HG03575 (cell line): ENCODE results near the gene SLC6A1.

Experiments used
- ATAC-seq: cut with Tn5 transposase; IDR thresholded peaks from one replicate; pipeline ENCODE4 v1.9.1; 2021; ENCODE audit not compliant: unreplicated experiment, insufficient number of reproducible peaks, low FRiP score; ENCODE audit errors: extremely low read depth

Gene SLC6A1

DNA sequence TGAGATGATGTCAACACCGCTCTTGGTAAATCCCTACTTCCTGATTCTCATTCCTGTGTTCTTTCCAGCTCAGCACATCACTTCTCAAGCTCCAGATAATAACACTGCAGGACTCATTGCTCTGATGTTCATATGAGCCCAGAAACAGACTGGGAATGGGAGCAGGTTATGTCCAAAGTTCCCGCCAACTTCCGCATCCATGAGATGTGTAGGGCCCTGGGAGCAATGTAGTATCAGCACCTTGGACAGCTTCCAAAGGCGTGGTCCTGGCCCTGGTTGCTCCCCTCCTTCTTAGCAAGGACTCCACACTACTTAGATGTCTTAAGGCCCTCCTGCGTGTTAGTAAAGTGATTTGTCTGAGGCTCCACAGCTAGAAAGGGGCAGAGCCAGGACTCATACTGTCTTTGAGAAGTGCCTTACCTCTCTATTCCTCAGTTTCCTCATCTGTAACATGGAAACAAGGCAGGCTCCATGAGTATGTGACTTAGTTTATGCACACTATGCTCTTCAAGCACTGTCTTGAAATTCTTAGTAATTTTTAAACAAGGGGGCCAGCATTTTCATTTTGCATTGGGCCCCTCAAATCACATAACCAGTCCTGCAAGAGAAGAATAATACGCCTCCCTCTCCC lies 27.9 kb upstream of the SLC6A1 start:
- ATAC-seq, result no peak

DNA sequence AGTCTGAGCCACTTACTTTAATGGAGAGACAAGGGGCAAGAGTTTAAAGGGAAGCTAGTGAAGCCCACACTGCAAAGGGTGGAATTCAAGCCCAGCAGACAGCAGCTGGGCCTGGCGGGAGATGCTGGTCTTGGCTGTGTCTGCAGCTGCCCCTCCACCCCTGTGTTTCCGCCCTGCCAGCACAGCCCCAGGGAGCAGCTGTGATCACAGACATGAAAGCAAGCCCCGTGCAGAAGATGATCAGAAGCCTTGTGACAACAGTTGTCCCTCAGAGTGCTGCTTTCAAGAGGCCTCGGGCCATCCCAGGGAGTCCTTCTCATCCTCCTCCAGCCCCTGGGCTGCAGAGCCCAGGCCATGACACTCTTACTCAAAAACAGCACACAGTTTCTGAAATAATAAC lies 24.1 kb upstream of the SLC6A1 start:
- ATAC-seq, result no peak

DNA sequence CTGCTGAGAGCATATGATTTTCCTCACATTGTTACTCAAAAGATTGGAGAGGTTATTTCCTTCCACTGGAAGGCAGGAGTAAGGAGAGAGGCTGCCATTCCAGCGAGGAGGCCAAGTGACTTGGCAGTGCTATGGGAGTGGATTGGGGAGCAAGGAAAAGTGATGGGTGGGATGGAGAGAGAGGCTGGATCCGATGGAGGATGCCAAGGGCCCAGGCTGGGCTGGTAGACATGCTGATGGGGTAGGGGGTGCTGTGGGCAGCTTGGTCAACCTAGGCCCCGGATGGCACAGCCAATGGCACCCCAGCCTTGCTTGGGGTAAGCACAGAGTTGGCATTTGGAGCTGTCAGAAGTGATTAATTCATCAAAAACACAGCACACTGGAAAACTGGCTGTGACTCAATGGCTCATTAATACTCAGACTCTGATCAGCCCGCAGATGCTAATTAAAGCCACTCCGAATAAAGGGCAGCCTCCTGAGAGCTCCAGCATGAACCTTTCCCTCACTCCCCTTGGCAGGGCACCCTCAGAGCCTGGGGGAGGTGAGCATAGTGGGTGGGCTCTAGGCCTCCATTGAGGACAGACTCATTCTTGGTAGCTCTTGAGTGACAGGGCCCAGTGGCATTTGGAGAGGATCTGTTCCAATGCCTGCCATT lies 22.1 kb upstream of the SLC6A1 start:
- ATAC-seq, result no peak

GRCh38 chr3:10972072-10972782 lies 20.3 kb upstream of the SLC6A1 start:
- ATAC-seq, result no peak

DNA sequence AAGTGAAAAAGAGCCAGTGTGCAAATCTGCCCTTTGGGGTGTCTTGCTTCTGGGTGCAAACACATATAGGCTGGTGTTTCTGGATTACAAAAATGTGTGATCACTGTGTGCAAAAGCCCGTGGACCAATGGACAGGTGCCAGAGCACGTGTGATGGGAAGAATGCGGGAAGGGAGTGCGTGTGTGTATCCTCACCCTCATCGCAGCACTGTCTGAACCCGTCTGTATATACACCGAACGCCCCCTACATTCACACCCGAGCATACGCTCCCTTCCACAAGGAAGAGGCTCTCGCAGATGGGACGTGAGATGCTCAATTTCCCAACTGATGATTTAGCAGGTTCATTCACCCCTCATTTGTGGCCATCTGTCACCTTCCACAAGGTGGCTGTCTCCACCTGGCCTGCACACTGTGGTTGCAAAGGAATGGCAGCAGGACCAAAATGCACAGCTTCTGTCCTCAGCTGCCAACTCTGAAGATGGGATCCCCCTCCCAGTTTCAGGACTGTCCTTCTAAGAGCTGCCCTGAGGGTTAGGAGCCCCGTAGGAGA lies 19.4 kb upstream of the SLC6A1 start:
- no peak for ATAC-seq

- no peak for ATAC-seq
Measured at GRCh38 chr3:10974131-10974530, 18.4 kb upstream of the SLC6A1 start.

GRCh38 chr3:10974746-10975375 lies 17.7 kb upstream of the SLC6A1 start:
- ATAC-seq, result no peak

DNA sequence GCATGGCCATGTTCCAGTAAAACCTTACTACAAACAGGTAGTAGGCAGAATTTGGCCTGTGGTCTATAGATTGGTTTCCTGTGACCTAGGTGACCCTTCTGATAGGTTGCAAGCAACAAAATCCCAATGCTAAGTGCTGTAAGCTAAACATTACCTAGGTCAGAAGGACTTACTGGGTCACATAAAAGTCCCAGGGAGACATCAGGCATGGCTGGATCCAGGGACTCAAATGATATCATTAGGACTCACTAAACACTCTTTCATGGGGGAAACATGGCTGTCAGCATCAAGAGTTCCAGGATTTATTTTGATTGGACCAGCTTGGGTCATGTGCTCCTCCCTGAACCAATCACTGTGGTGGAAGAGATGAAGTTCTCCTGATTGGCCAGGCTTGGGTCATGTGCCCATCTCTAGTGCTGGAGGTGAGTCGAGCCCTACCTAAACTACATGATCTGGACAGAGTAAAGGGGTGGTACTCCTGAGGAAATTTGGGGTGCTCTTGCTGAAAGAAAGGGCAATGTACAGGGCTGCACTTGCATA lies 16.8 kb upstream of the SLC6A1 start:
- ATAC-seq, result no peak

DNA sequence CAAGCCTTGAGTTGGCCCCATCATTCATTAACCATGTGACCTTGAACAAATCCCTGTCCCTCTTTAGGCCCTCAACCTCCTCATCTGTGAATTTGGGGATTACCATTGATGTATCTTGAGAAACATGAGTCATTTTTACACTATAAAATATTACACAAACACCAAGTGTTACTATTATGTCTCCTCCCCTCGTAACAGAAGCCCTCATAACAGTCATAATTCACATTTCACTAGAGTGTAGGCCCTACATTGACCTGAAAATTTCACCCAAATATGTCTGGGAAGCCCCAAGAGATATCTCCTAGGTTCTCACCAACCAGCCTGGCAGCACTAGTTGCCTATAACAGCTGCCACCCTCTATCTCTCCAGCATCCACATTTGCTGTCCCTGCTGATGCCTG lies 15.8 kb upstream of the SLC6A1 start:
- no peak for ATAC-seq

GRCh38 chr3:10977892-10978510 lies 14.5 kb upstream of the SLC6A1 start:
- ATAC-seq, result no peak

DNA sequence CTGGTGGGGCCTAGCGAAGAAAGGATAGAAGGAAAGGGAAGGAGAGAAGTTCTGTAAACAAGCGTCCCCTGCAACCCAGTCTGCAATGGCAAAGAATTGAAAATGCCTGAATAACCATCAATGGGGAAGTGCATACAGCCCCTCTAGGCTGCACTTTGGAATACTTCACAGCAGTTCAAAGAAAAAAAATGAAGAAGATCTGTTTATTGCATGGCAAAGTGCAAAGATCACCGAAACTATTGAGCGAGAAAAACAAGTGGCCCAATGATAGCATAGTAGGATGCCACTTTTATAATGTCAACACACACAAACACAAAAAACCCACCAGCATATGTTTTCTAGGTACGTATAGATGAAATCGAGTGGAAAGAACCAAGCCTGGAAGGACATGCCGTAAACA lies 13.6 kb upstream of the SLC6A1 start:
- no peak for ATAC-seq

- ATAC-seq, result no peak
Measured at GRCh38 chr3:10980312-10980711, 12.2 kb upstream of the SLC6A1 start.

DNA sequence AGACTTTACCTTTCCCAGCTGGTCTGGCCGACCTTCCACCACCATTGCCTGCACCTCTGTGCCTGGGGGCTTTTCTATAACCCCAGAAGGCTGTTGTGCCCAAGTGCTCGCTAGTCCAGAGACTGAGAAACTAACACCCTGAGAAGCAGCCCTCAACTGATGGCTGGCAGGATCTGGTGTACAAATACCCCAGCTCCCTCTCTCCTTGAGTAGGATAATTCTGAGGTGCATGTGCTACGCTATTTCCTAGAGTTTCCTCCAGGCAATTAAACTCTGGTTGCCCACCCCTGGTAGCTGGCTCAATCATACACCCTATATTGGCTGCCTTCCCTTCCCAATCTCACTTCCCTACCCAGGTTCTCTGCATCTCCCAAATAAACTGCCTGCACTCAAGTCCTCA lies 11.5 kb upstream of the SLC6A1 start:
- no peak for ATAC-seq

- ATAC-seq, result no peak
Measured at GRCh38 chr3:10981961-10982360, 10.6 kb upstream of the SLC6A1 start.

GRCh38 chr3:10982782-10983181 lies 9.8 kb upstream of the SLC6A1 start:
- ATAC-seq, result no peak

GRCh38 chr3:10983219-10983916 lies 9.2 kb upstream of the SLC6A1 start:
- ATAC-seq, result no peak

GRCh38 chr3:10984371-10984896 lies 8.1 kb upstream of the SLC6A1 start:
- ATAC-seq, result no peak

GRCh38 chr3:10985181-10985580 lies 7.4 kb upstream of the SLC6A1 start:
- no peak for ATAC-seq
